ENCODE data around the gene RPL11.
"Not testable (repeated sequence)": the region's sequence is repeated elsewhere in the genome, so short reads cannot be mapped to it uniquely, and the experiment has no call there.

RPL11 gene

GRCh38 chr1:23682946-23683345 lies 8.7 kb upstream of the RPL11 start:
- no peak overlapping the region for H3K4me3 ChIP-seq (ENCODE audit: control insufficient read depth, low read depth, low read length)
- no peak for TF ChIP-seq CTCF (conservative IDR thresholded peaks at IDR 0.05; ENCODE audit: control insufficient read depth, insufficient read depth, low read depth, low read length)
- DNase-seq (ENCODE audit: low read depth): no peak

- no peak for DNase-seq (ENCODE audit: low read depth)
- TF ChIP-seq CTCF (conservative IDR thresholded peaks at IDR 0.05; ENCODE audit: control insufficient read depth, insufficient read depth, low read depth, low read length): no peak
- H3K4me3 ChIP-seq (ENCODE audit: control insufficient read depth, low read depth, low read length): no peak overlapping the region
These were observed 7.2 kb upstream of the RPL11 start for GRCh38 chr1:23684415-23684814.

GRCh38 chr1:23685197-23685596 lies 6.4 kb upstream of the RPL11 start:
- not testable (repeated sequence) for DNase-seq (ENCODE audit: low read depth); H3K4me3 ChIP-seq (ENCODE audit: control insufficient read depth, low read depth, low read length)

- DNase-seq (ENCODE audit: low read depth); H3K4me3 ChIP-seq (ENCODE audit: control insufficient read depth, low read depth, low read length): not testable (repeated sequence)
These were observed 3.9 kb upstream of the RPL11 start for GRCh38 chr1:23687680-23688079.

- DNase-seq (ENCODE audit: low read depth); H3K4me3 ChIP-seq (ENCODE audit: control insufficient read depth, low read depth, low read length): not testable (repeated sequence)
These were observed 3.3 kb upstream of the RPL11 start for GRCh38 chr1:23688281-23688680.

GRCh38 chr1:23692308-23692871 lies 784 bp downstream of the RPL11 start:
- H3K4me3 ChIP-seq (ENCODE audit: control insufficient read depth, low read depth, low read length): peak overlapping the region; percentile 100
- no peak for DNase-seq (ENCODE audit: low read depth)
- TF ChIP-seq CTCF (conservative IDR thresholded peaks at IDR 0.05; ENCODE audit: control insufficient read depth, insufficient read depth, low read depth, low read length): no peak

- peak overlapping the region; percentile 100 for H3K4me3 ChIP-seq (ENCODE audit: control insufficient read depth, low read depth, low read length)
These were observed 2.0 kb downstream of the RPL11 start for GRCh38 chr1:23693599-23693998.

GRCh38 chr1:23694371-23694770 lies 2.8 kb downstream of the RPL11 start:
- TF ChIP-seq CTCF (conservative IDR thresholded peaks at IDR 0.05; ENCODE audit: control insufficient read depth, insufficient read depth, low read depth, low read length): no peak
- no peak overlapping the region for H3K4me3 ChIP-seq (ENCODE audit: control insufficient read depth, low read depth, low read length)
- no peak for DNase-seq (ENCODE audit: low read depth)

More at GRCh38 chr1:23693599-23693998, 2.0 kb downstream of the RPL11 start:
- no peak for TF ChIP-seq CTCF (conservative IDR thresholded peaks at IDR 0.05; ENCODE audit: control insufficient read depth, insufficient read depth, low read depth, low read length)
- no peak for DNase-seq (ENCODE audit: low read depth)

All from fibroblast of mammary gland (primary cell).